Natural killer cell treated with Interleukin-12 subunit alpha and Interleukin-12 subunit beta and Interleukin-15 and Interleukin-18, amount 100 ng/mL, for 72 hours (primary cell): Measurements from ENCODE around the gene CUX1. TPM values are rescaled to one million over a fixed set of nuclear protein-coding genes. Genes with fewer than 3 reads are reported as not detected.
"Not testable (repeated sequence)": the region's sequence is repeated elsewhere in the genome, so short reads cannot be mapped to it uniquely, and the experiment has no call there.

Experiments used
- ATAC-seq, 2 donors: fragments of 150-1000 bp; cut with Tn5 transposase in 1 of 2; sonication (Bioruptor Pico), chemical (Tn5 transposase) in 1 of 2; 2 replicates each; pipeline ENCODE4 v1.10.0; 2021
- DNase-seq: peaks from one replicate; pipeline ENCODE4 v3.0.0; 2022; ENCODE audit warnings: low spot score
- H3K27ac Mint-ChIP-seq, 2 donors: 1 replicate in 1 of 2; 2 replicates in 1 of 2; pipeline ENCODE4 v1.8.0; 2022; ENCODE audit warnings: mixed read lengths in 2 of 2, mild to moderate bottlenecking in 1 of 2, moderate library complexity in 1 of 2
- H3K27me3 Mint-ChIP-seq, 2 donors: 1 replicate in 1 of 2; 2 replicates in 1 of 2; pipeline ENCODE4 v1.8.0; 2022; ENCODE audit warnings: mixed read lengths in 2 of 2
- H3K36me3 Mint-ChIP-seq: one replicate; pipeline ENCODE4 v1.8.0; 2022; ENCODE audit warnings: mixed read lengths
- H3K4me1 Mint-ChIP-seq, 2 donors: 1 replicate in 1 of 2; 2 replicates in 1 of 2; pipeline ENCODE4 v1.8.0; 2022; ENCODE audit warnings: low read depth in 2 of 2, mixed read lengths in 2 of 2, mild to moderate bottlenecking in 1 of 2
- H3K4me3 Mint-ChIP-seq: one replicate; pipeline ENCODE4 v1.8.0; 2022; ENCODE audit warnings: mixed read lengths
- H3K9me3 Mint-ChIP-seq: 2 replicates; pipeline ENCODE4 v1.8.0; 2022; ENCODE audit warnings: mixed read lengths
- total RNA-seq, 2 donors: library from RNA; stranded (reverse); gene quantifications; one replicate each; pipeline ENCODE4 v1.2.3, GENCODE V29; 2022

CUX1 gene
- total RNA-seq, 2 donors from 2014 or later = 25.2 to 28.5 TPM

DNA sequence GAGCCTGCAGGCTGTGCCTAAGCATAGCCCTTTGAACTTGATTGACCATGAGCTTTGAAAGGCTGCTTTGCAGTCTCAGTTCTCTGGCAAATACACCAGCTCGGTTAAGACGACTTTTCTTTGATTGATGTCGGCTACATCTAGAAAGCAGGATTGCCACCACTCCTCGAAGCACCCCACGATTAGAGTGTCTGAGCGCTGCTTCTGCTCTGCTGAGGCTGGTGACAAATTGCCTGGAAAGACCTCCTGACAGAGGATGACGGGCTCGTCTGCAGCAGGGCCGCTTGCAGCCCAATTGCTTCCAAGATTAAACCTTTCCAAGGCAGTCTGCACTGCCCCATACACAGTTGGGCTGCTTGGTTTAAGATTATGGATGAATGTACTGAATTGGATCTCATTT is 182.0 kb downstream of the CUX1 start:
- Mint-ChIP-seq H3K27me3 (no peaks in the 10 kb centered on the region), H3K4me1 (peaks cover 4 to 6% of the 10 kb centered on the region in 2 donors), H3K9me3 (no peaks in the 10 kb centered on the region), H3K36me3 (no peaks in the 10 kb centered on the region), H3K27ac (no peak overlapping the region), H3K4me3 (no peak overlapping the region)
- DNase-seq (no peak), ATAC-seq (no peak)

- Mint-ChIP-seq H3K9me3 (no peaks in the 10 kb centered on the region), H3K36me3 (no peaks in the 10 kb centered on the region), H3K4me1 (peaks cover 4 to 5% of the 10 kb centered on the region in 2 donors), H3K4me3 (no peak overlapping the region), H3K27ac (no peak overlapping the region), H3K27me3 (no peaks in the 10 kb centered on the region)
- no peak for DNase-seq
- ATAC-seq = no peak
These were observed 182.7 kb downstream of the CUX1 start for GRCh38 chr7:102000123-102000522.

GRCh38 chr7:102004229-102004628 is 186.8 kb downstream of the CUX1 start:
- no peaks in the 10 kb centered on the region for H3K27me3 Mint-ChIP-seq
- no peak for ATAC-seq

DNA sequence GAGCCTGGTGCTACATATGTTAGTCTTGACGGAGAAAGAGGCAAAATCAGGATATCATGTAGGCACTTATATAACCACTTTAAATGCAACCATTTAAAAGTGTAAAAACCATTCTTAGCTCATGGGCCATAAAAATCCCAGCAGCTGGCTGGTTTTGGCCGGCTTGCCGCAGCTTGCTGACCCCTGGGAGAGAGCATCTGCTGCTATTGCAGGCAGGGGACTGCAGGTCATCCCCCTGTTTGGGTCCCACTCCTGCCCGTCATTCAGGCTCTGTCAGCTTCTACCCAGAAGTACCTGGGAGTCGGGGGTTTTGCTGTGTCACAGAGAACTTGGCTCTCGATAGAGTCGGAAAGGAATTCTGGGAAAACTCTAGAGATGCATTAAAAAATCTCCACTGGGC is 187.4 kb downstream of the CUX1 start:
- DNase-seq (no peak), ATAC-seq (no peak)
- Mint-ChIP-seq H3K27ac (no peak overlapping the region), H3K27me3 (no peaks in the 10 kb centered on the region), H3K4me1 (peaks cover 0 to 4% of the 10 kb centered on the region in 2 donors), H3K36me3 (no peaks in the 10 kb centered on the region), H3K4me3 (no peak overlapping the region), H3K9me3 (no peaks in the 10 kb centered on the region)

More at GRCh38 chr7:102004229-102004628, 186.8 kb downstream of the CUX1 start:
- Mint-ChIP-seq H3K4me3 (no peak overlapping the region), H3K36me3 (no peaks in the 10 kb centered on the region), H3K9me3 (no peaks in the 10 kb centered on the region), H3K27ac (no peak overlapping the region), H3K4me1 (peaks cover 0 to 4% of the 10 kb centered on the region in 2 donors)
- no peak for DNase-seq

DNA sequence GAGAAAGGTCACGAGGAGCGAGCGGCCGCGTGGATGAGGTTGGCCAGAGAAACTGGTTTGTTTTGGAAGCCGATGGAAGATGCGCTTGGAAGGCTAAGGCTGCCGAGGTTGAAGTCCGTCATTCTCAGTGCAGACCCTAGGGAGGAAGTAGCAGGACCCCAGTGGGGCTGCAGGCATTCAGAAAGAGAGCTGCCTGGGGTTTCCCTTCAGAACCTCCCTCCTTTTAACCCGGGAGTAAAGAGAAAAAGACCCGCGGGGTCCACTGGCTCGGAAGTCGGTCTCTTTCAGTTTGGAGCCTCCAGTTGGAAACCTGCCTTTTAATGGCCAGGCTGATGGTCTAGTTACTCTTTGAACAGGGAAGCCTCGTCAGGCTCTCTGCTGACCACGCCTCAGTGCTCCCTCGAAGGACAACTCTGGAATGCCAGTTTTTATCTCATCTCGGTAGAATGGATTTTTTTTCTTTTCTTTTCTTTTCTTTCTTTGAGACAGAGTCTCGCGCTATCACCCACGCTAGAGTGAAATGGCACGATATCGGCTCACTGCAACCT is 188.6 kb downstream of the CUX1 start:
- Mint-ChIP-seq H3K4me3 (no peak overlapping the region), H3K36me3 (no peaks in the 10 kb centered on the region), H3K27me3 (no peaks in the 10 kb centered on the region), H3K27ac (no peak overlapping the region), H3K4me1 (peaks cover 0 to 4% of the 10 kb centered on the region in 2 donors), H3K9me3 (no peaks in the 10 kb centered on the region)
- DNase-seq = no peak
- no peak for ATAC-seq

GRCh38 chr7:102006695-102007094 is 189.3 kb downstream of the CUX1 start:
- Mint-ChIP-seq H3K27ac (no peak overlapping the region), H3K36me3 (no peaks in the 10 kb centered on the region), H3K9me3 (no peaks in the 10 kb centered on the region), H3K4me3 (no peak overlapping the region), H3K27me3 (no peaks in the 10 kb centered on the region), H3K4me1 (peaks cover 0 to 4% of the 10 kb centered on the region in 2 donors)
- DNase-seq (no peak), ATAC-seq (no peak)

DNA sequence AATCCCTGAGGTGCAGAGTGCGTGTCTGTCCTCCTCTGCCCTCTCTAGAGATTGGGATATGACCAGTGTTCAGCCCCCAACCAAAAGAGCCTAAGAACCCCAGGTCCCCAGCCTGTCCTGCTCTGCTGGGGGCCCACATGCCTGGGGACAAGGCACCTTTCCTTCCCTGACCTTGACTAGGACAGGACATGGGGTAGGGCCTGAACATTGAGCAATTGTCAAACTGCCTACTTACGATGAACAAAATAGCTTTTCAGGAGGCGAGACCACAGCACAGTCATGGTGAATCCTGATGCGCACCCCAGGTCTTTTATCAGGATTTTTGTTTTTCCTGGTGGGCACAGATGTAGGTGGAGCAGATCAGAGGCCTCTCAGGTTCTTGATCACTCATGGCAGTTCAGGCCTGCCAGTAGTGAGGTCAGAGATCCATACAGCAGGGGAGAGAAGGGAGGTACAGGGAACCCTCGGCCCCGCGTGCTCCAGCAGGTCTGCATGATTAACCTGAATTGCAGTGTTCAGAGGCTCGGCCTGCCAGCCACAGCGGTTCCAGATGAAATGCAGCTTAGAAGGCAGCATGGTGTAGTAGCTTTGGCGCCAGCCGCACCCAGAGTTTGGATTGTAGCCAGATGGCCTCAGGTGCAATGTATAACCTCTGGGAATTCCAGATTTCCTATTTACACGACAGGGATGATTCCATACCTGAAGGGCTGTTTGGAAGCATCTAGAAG is 191.3 kb downstream of the CUX1 start:
- H3K4me1 Mint-ChIP-seq = peaks cover 0 to 4% of the 10 kb centered on the region in 2 donors

GRCh38 chr7:102009628-102010027 is 192.2 kb downstream of the CUX1 start:
- H3K4me1 Mint-ChIP-seq = peaks cover 0 to 9% of the 10 kb centered on the region in 2 donors
- no peak overlapping the region for H3K27ac Mint-ChIP-seq
- no peaks in the 10 kb centered on the region for H3K36me3 Mint-ChIP-seq
- ATAC-seq (peak in 1 of 2 donors; percentile 6), DNase-seq (no peak)
- no peaks in the 10 kb centered on the region for H3K27me3 Mint-ChIP-seq
- no peaks in the 10 kb centered on the region for H3K9me3 Mint-ChIP-seq
- no peak overlapping the region for H3K4me3 Mint-ChIP-seq

More for the DNA sequence above, 191.3 kb downstream of the CUX1 start:
- Mint-ChIP-seq H3K4me3 (no peak overlapping the region), H3K27me3 (no peaks in the 10 kb centered on the region), H3K9me3 (no peaks in the 10 kb centered on the region), H3K36me3 (no peaks in the 10 kb centered on the region), H3K27ac (no peak overlapping the region)
- DNase-seq = no peak
- ATAC-seq = no peak

- not testable (repeated sequence) for H3K27ac Mint-ChIP-seq, H3K27me3 Mint-ChIP-seq, H3K36me3 Mint-ChIP-seq, ATAC-seq, DNase-seq, H3K9me3 Mint-ChIP-seq, H3K4me1 Mint-ChIP-seq, H3K4me3 Mint-ChIP-seq
These were observed 194.8 kb downstream of the CUX1 start for GRCh38 chr7:102012112-102012830.

GRCh38 chr7:102012941-102013461 is 195.6 kb downstream of the CUX1 start:
- Mint-ChIP-seq H3K27ac (no peak overlapping the region), H3K9me3 (no peaks in the 10 kb centered on the region), H3K36me3 (no peaks in the 10 kb centered on the region), H3K4me1 (peaks cover 0 to 8% of the 10 kb centered on the region in 2 donors), H3K4me3 (no peak overlapping the region), H3K27me3 (no peaks in the 10 kb centered on the region)
- ATAC-seq (no peak), DNase-seq (no peak)

GRCh38 chr7:102018876-102019275 is 201.4 kb downstream of the CUX1 start:
- peaks cover 0 to 8% of the 10 kb centered on the region in 2 donors for H3K4me1 Mint-ChIP-seq
- H3K9me3 Mint-ChIP-seq = no peaks in the 10 kb centered on the region
- H3K36me3 Mint-ChIP-seq = no peaks in the 10 kb centered on the region
- no peak for ATAC-seq
- H3K4me3 Mint-ChIP-seq = no peak overlapping the region
- no peak overlapping the region for H3K27ac Mint-ChIP-seq
- H3K27me3 Mint-ChIP-seq = no peaks in the 10 kb centered on the region
- DNase-seq = no peak

DNA sequence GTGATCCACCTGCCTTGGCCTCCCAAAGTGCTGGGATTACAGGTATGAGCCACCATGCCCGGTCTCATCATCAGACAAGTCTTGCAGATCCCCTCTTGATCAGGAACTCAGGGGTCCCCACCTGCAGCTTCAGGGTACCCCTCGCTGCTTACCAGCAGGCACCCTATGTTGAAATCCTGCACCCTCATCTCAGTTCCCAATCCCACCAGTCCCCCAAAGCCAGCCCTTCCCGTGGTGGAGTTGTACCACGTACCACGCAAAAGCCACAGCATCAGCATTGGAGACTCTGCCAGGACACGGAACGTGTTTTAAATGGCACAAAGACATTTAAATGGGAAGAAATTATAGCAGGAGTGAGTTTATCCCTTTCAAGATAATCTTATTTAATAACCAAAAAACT is 202.0 kb downstream of the CUX1 start:
- Mint-ChIP-seq H3K27me3 (no peaks in the 10 kb centered on the region), H3K27ac (no peak overlapping the region), H3K36me3 (no peaks in the 10 kb centered on the region), H3K4me3 (no peak overlapping the region), H3K9me3 (no peaks in the 10 kb centered on the region), H3K4me1 (peaks cover 4 to 5% of the 10 kb centered on the region in 2 donors)
- DNase-seq (no peak), ATAC-seq (no peak)

- H3K36me3 Mint-ChIP-seq = no peaks in the 10 kb centered on the region
- no peaks in the 10 kb centered on the region for H3K9me3 Mint-ChIP-seq
- H3K27me3 Mint-ChIP-seq = no peaks in the 10 kb centered on the region
- H3K4me3 Mint-ChIP-seq = no peak overlapping the region
- H3K4me1 Mint-ChIP-seq = peaks cover 4 to 9% of the 10 kb centered on the region in 2 donors
- no peak overlapping the region for H3K27ac Mint-ChIP-seq
- ATAC-seq (no peak), DNase-seq (no peak)
These were observed 204.6 kb downstream of the CUX1 start for GRCh38 chr7:102021841-102022618.
